Glomerular visceral epithelial cell (primary cell): ENCODE data around the gene GLYATL2.

Source experiments
- DNase-seq: peaks from one replicate; pipeline ENCODE4 v3.0.0-alpha.2; 2016; ENCODE audit errors: extremely low spot score

The GLYATL2 gene

DNA sequence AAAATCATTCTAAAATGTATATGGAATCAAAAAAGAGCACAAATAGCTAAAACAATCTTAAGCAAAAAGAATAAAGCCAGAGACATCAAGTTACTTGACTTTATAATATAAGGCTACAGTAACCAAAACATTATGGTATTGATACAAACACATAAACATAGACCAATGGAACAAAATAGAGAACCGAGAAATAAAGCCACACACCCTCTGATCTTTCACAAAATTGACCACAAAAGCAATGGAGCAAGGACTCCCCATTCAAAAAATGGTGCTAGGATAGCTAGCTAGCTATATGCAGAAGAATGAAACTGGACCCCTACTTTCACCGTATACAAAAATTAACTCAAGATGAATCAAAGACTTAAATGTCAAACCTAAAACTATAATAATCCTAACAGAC lies 43.2 kb downstream of the GLYATL2 start:
- DNase-seq = no peak

DNA sequence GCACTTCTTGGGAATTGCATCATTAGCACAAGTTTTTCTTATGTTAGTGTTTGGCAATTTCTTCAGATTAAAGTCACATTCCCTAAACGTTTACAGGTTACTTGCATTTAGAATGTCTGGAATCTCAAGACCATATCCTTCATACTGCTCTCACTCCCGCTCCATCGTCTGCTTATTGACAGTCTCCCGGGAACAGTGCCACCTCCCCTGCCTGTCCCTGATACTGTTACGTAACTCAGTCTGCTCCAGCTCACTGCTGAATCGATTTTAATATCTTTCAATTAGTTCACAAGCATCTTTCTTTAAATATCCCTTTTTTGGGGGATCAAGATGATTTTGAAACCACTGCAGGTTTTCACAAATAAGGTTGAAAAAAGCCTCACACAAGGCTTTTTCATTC lies 48.2 kb downstream of the GLYATL2 start:
- DNase-seq = no peak

DNA sequence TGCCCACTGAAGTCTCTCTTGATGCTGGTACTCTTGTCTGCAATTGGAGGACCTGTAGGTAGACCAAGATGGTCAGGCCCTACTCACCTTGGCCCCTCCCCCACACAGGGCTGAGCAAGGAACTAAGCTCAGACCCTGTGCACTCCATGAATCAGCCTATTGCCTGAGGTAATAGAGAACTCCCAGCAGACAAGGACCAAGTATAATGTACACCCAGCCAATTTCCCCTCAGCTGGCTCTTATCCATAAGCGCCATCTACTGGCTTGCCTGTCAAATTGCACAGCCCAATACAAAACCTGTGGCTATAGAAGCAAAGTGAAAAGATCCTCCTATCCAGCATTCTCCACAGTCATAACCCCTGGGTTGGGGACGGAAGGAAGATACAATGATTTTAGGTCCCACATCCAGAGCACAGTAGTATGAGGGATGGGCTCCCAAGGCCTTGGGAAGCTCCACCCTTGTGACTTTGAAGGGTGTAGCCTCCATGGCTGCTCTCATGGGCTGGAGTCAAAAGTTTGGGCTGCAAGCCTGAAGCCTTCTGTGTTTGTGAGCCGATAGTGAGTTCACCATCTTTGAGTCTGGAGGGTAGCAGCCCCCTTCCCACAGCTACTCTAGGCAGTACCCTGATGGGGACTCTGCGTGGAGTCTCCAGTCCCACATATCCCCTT lies 56.0 kb downstream of the GLYATL2 start:
- peak; percentile 42 for DNase-seq

DNA sequence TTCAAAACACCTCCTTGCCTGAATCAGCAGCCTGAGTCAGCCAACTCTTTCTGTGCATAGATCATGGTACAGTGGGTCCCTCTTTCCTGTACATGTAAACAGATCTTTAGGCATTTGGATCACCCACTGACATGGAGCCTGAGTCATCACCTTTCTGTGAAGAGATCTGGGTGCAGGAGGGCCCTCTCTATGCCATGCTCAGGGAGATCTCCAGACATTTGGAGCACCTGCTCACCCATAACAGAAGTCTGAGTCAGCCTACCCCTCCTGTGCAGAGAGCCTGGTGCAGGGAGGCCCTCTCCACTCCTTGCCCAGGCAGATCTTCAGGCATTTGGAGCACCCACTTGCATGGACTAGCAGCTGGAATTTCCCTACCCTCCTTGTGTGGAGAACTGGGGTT lies 56.6 kb downstream of the GLYATL2 start:
- DNase-seq = peak; percentile 25

DNA sequence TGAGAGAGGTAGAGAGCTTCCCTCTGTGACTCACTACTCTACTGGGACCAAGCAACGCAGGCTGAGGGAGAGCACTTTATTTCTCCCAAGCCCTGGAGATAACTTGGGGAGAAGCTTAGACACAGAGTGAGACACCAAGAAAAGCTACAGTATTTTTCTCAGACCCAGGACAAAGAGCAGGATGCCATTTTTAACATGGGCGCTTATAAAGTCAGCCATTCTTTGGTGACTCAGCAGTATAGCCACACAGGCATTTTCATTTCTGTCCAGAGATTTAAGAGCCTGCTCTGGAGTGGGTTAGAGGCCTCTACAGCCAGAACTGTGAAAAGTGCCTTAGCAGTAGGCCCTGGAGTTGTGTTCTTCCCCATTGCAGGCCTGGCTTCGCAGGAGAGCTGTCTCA lies 57.8 kb downstream of the GLYATL2 start:
- no peak for DNase-seq

DNA sequence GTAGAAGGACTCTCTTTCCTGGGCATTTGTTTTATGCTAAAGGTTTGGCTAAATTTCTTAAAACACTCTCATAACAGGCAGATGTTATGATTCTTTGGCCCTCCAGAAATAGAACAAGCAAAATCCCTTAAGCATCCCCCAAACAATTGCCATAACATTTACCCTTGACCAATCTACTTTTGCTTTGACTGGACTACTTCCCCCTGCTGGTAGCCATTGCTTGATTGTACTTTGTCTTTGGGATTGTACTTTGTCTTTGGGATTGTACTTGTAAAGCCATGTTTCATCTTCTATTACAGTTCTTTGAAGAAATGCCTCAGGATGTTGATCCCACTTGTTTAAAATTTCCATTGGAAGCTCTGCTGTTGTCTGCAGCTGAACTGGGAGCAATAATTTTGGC lies 59.5 kb downstream of the GLYATL2 start:
- no peak for DNase-seq
